Retina (tissue), 1 donor: Measurements from ENCODE around the gene TBL2.
"Not testable (repeated sequence)": the region's sequence is repeated elsewhere in the genome, so short reads cannot be mapped to it uniquely, and the experiment has no call there.

Source experiments
- DNase-seq: peaks from one replicate; pipeline ENCODE4 v3.0.0-alpha.2; 2016

Gene TBL2

GRCh38 chr7:73606801-73607691 lies 28.7 kb upstream of the TBL2 start:
- DNase-seq = peak; percentile 88

GRCh38 chr7:73605601-73606220 lies 27.3 kb upstream of the TBL2 start:
- no peak for DNase-seq

GRCh38 chr7:73602721-73603651 lies 24.6 kb upstream of the TBL2 start:
- DNase-seq = no peak

- DNase-seq = no peak
These were observed 21.5 kb upstream of the TBL2 start for GRCh38 chr7:73599916-73600315.

- DNase-seq = no peak
These were observed 20.9 kb upstream of the TBL2 start for GRCh38 chr7:73599151-73599882.

GRCh38 chr7:73597978-73598782 lies 19.8 kb upstream of the TBL2 start:
- DNase-seq = no peak

GRCh38 chr7:73596191-73597065 lies 18.0 kb upstream of the TBL2 start:
- no peak for DNase-seq

- no peak for DNase-seq
These were observed 17.0 kb upstream of the TBL2 start for GRCh38 chr7:73595358-73595757.

- DNase-seq = no peak
These were observed 15.0 kb upstream of the TBL2 start for GRCh38 chr7:73593207-73594045.

- no peak for DNase-seq
These were observed 8.5 kb upstream of the TBL2 start for GRCh38 chr7:73586911-73587310.

GRCh38 chr7:73585196-73585595 lies 6.8 kb upstream of the TBL2 start:
- no peak for DNase-seq

GRCh38 chr7:73582664-73583202 lies 4.4 kb upstream of the TBL2 start:
- no peak for DNase-seq

- not testable (repeated sequence) for DNase-seq
These were observed 2.6 kb upstream of the TBL2 start for GRCh38 chr7:73581006-73581405.

GRCh38 chr7:73577627-73578341 lies 595 bp downstream of the TBL2 start:
- DNase-seq = no peak

- no peak for DNase-seq
These were observed 4.6 kb downstream of the TBL2 start for GRCh38 chr7:73573791-73574190.

GRCh38 chr7:73573276-73573675 lies 5.1 kb downstream of the TBL2 start:
- DNase-seq = no peak

GRCh38 chr7:73572767-73573186 lies 5.6 kb downstream of the TBL2 start:
- no peak for DNase-seq

- DNase-seq = no peak
These were observed 7.4 kb downstream of the TBL2 start for GRCh38 chr7:73570977-73571376.

GRCh38 chr7:73570521-73570920 lies 7.9 kb downstream of the TBL2 start:
- no peak for DNase-seq
